Measurements from ENCODE around the gene RTL1.

DNA sequence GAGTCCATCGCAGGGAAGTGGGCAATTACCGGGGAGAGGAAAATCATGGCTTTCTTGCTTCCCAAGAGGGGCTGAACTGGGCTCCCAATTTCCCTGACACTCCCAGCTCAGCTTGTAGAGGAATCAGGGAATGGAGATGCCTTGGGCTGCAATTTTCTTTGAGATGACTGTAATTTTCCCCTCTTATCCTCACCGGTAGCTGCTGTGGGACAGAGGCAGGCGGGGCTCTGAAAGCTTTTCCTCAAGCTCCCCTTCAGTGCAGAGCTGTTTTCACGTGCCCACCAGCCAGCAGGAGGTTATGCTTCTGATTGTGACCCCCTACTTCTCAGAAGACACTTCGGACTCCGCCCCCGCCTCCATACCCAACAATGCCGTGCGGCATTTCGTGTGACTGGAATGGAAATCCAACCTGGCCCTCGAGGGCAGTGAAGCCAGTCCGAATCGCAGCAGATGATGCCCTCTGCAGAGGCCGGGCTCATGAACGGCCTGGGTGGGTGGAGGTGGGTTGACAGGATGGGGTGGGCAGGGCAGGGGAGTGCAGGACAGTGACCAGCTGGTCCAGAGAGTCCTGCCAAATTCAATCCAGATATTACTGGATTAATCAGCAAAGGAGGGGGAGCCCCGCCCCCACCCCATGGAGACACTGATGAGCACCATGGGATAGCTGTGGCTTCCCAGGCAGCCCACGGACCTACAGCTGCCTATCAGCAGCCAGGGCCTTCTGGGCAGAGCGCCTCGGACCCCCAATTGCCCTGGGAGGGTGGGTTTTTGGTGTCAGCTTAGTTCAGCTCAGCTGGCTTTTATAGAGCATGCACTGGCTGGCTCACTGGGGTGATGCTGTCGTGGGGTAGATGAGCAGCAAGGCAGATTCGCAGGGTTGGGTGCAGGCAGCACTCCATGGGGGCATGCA is 37.6 kb downstream of the RTL1 start:
- TF ChIP-seq POLR2A (IDR thresholded peaks at IDR 0.05): no peak
- TF ChIP-seq, protein P1, sequence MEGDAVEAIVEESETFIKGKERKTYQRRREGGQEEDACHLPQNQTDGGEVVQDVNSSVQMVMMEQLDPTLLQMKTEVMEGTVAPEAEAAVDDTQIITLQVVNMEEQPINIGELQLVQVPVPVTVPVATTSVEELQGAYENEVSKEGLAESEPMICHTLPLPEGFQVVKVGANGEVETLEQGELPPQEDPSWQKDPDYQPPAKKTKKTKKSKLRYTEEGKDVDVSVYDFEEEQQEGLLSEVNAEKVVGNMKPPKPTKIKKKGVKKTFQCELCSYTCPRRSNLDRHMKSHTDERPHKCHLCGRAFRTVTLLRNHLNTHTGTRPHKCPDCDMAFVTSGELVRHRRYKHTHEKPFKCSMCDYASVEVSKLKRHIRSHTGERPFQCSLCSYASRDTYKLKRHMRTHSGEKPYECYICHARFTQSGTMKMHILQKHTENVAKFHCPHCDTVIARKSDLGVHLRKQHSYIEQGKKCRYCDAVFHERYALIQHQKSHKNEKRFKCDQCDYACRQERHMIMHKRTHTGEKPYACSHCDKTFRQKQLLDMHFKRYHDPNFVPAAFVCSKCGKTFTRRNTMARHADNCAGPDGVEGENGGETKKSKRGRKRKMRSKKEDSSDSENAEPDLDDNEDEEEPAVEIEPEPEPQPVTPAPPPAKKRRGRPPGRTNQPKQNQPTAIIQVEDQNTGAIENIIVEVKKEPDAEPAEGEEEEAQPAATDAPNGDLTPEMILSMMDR (IDR thresholded peaks at IDR 0.05): no peak
- TF ChIP-seq POLR2AphosphoS5 (IDR thresholded peaks at IDR 0.05): no peak
- no peak for TF ChIP-seq EP300 (IDR thresholded peaks at IDR 0.05; ENCODE audit: low read depth)

Data from transverse colon (tissue), 4 donors.